Fibroblast of skin of right biceps (primary cell): ENCODE measurements around the gene ZNF506.
"Not testable (repeated sequence)": the region's sequence is repeated elsewhere in the genome, so short reads cannot be mapped to it uniquely, and the experiment has no call there.

Source experiments
- DNase-seq: peaks from one replicate; pipeline ENCODE4 v3.0.0-alpha.2; 2013

ZNF506 gene

GRCh38 chr19:19743921-19744320 lies 77.6 kb downstream of the ZNF506 start:
- not testable (repeated sequence) for DNase-seq

GRCh38 chr19:19743176-19743575 lies 78.4 kb downstream of the ZNF506 start:
- no peak for DNase-seq

- no peak for DNase-seq
Observed at GRCh38 chr19:19742773-19743172, 78.8 kb downstream of the ZNF506 start.
